Gastroesophageal sphincter (tissue), 4 donors: Measurements from ENCODE around the gene CACNG7. TPM values are rescaled to one million over a fixed set of nuclear protein-coding genes. Genes with fewer than 3 reads are reported as not detected.

Experiments used
- ATAC-seq: fragments of 150-250 bp; one replicate; pipeline ENCODE4 v1.9.1; 2016; ENCODE audit warnings: mild to moderate bottlenecking, moderate library complexity
- H3K27ac ChIP-seq, 4 donors: fragments of 200-600 bp; sonication (generic) in 3 of 4; 1 replicate in 3 of 4; 2 replicates in 1 of 4; pipeline ENCODE4 v1.5.1; 2016 to 2019
- H3K27me3 ChIP-seq: fragments of 200-600 bp; sonication (generic); one replicate; pipeline ENCODE4 v1.5.1; 2019
- H3K36me3 ChIP-seq, 2 donors: fragments of 200-600 bp; sonication (generic); one replicate each; pipeline ENCODE4 v1.5.1; 2019; ENCODE audit warnings: control low read depth in 1 of 2
- H3K4me1 ChIP-seq, 3 donors: fragments of 200-600 bp; sonication (generic); 1 replicate in 2 of 3; 2 replicates in 1 of 3; pipeline ENCODE4 v1.5.1; 2016 to 2019; ENCODE audit warnings: control low read depth in 2 of 3
- H3K4me3 ChIP-seq, 2 donors: fragments of 200-600 bp; sonication (generic); one replicate each; pipeline ENCODE4 v1.5.1; 2019; ENCODE audit warnings: mild to moderate bottlenecking in 1 of 2, moderate library complexity in 1 of 2
- H3K9me3 ChIP-seq, 3 donors: fragments of 200-600 bp; sonication (generic); one replicate each; pipeline ENCODE4 v1.5.1; 2017 to 2019; ENCODE audit warnings: control low read depth in 2 of 3
- EP300 ChIP-seq: sonication (generic); formaldehyde crosslinking; IDR thresholded peaks from one replicate; pipeline ENCODE4 v1.6.1; 2017; ENCODE audit warnings: antibody characterized with exemption, mild to moderate bottlenecking
- POLR2A ChIP-seq, 2 donors: fragments of 450-650 bp; IDR thresholded peaks; one replicate each; pipeline ENCODE4 v1.6.1; 2017; ENCODE audit warnings: antibody characterized with exemption in 2 of 2, mild to moderate bottlenecking in 2 of 2, moderate library complexity in 1 of 2
- POLR2AphosphoS5 ChIP-seq: sonication (generic); formaldehyde crosslinking; IDR thresholded peaks from one replicate; pipeline ENCODE4 v1.6.1; 2017; ENCODE audit warnings: antibody characterized with exemption
- whole genome bisulfite sequencing, 2 donors: methylation state at CpG; one replicate each; pipeline ENCODE4 v1.1.5; 2018; ENCODE audit warnings: low coverage in 1 of 2; 5-methylcytosine and 5-hydroxymethylcytosine counted together
- total RNA-seq, 4 donors: library from RNA; depleted of rRNA; stranded (reverse); fragments of >200 nt; gene quantifications; one replicate each; pipeline ENCODE4 v1.1.0, GENCODE V29; 2016
- TF ChIP-seq, protein P1 (sequence below), 4 experiments: fragments of 200-600 bp in 2 of 4; fragments of 450-650 bp in 2 of 4; sonication (generic) in 1 of 4; IDR thresholded peaks; one replicate each; pipeline ENCODE4 v1.5.1; 2017 to 2019; ENCODE audit warnings: antibody characterized with exemption in 4 of 4, mild to moderate bottlenecking in 2 of 4, moderate library complexity in 2 of 4

CACNG7 gene
- total RNA-seq, 4 donors from 2014 or later: not detected

DNA sequence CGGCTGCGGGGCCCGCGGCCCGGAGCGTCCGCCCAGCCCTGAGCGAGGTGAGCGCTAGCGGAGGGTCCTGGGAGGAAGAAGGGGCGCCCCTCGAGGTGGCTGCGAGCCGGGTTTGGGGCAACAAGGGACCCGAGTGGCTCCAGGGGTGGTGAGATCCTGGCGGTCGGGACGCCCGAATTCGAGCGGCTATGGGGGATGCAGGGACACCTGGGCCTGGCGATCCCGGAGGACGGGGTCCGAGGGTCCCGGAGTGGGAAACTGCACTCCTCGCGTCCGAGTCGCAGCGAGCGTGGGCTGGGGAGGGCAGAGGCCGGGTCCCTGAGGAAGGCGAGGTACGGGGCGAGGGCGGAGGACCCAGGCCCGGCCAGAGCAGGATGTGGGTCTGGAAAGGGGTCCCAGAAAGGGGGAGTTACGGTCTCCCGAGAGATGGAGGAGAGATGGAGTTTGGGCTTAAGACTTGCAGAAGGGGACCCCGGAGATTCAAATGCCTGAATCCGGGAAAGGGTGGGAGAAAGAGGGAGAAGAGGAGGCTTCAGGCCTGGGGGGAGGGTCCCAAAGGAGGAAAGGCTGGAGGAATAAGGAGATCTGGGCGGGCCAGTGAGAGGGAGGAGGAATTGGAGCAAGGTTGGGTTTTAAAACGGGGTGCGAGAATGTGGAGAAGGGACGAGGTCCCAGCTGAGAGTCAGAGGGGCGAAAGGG, 542 bp downstream of the CACNG7 start:
- H3K9me3 ChIP-seq: no peaks in the 10 kb centered on the region

DNA sequence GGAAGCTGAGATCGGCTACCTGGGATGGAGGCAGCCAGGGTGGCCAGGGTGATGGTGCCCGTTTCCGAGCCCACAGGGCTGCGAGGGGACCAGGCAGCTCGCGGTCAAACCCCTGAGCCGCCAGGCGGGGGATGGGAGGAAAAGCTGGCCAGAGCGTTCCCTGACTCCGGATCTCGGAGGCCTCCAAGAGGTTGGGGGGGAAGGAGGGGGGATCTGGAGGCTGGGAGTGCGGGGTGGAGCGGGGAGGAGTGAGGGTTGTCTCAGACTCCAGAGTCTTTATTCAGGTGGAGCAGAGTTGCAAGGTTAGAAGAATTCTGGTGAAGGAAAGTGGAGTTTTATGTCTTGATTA, 1.1 kb downstream of the CACNG7 start:
- 0 to 2% methylated on average over 4 to 6 of the region's 13 CpGs for WGBS, 2 donors
- H3K27me3 ChIP-seq: peaks cover 98% of the 10 kb centered on the region
- TF ChIP-seq, protein P1, sequence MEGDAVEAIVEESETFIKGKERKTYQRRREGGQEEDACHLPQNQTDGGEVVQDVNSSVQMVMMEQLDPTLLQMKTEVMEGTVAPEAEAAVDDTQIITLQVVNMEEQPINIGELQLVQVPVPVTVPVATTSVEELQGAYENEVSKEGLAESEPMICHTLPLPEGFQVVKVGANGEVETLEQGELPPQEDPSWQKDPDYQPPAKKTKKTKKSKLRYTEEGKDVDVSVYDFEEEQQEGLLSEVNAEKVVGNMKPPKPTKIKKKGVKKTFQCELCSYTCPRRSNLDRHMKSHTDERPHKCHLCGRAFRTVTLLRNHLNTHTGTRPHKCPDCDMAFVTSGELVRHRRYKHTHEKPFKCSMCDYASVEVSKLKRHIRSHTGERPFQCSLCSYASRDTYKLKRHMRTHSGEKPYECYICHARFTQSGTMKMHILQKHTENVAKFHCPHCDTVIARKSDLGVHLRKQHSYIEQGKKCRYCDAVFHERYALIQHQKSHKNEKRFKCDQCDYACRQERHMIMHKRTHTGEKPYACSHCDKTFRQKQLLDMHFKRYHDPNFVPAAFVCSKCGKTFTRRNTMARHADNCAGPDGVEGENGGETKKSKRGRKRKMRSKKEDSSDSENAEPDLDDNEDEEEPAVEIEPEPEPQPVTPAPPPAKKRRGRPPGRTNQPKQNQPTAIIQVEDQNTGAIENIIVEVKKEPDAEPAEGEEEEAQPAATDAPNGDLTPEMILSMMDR (IDR thresholded peaks at IDR 0.05): no peak
- no peak for TF ChIP-seq POLR2AphosphoS5
- TF ChIP-seq POLR2A (IDR thresholded peaks at IDR 0.05): no peak
- TF ChIP-seq EP300: no peak
- H3K36me3 ChIP-seq: no peaks in the 10 kb centered on the region
- ATAC-seq: no peak
- H3K4me3 ChIP-seq: no peak overlapping the region
- no peak overlapping the region for H3K27ac ChIP-seq
- H3K4me1 ChIP-seq: peaks cover 0 to 34% (median 12%) of the 10 kb centered on the region in 3 donors
- no peaks in the 10 kb centered on the region for H3K9me3 ChIP-seq

More for the DNA sequence above, 542 bp downstream of the CACNG7 start:
- ATAC-seq: no peak
- TF ChIP-seq, protein P1 (IDR thresholded peaks at IDR 0.05): no peak
- no peak for TF ChIP-seq POLR2A (IDR thresholded peaks at IDR 0.05)
- TF ChIP-seq POLR2AphosphoS5: no peak
- TF ChIP-seq EP300: no peak
- Histone ChIP-seq H3K36me3 (no peaks in the 10 kb centered on the region), H3K27ac (no peak overlapping the region), H3K27me3 (peaks cover 98% of the 10 kb centered on the region), H3K4me1 (peaks cover 0 to 34% (median 12%) of the 10 kb centered on the region in 3 donors), H3K4me3 (no peak overlapping the region)
- WGBS, 2 donors: 2 to 4% methylated on average over 8 to 21 of the region's 47 CpGs

DNA sequence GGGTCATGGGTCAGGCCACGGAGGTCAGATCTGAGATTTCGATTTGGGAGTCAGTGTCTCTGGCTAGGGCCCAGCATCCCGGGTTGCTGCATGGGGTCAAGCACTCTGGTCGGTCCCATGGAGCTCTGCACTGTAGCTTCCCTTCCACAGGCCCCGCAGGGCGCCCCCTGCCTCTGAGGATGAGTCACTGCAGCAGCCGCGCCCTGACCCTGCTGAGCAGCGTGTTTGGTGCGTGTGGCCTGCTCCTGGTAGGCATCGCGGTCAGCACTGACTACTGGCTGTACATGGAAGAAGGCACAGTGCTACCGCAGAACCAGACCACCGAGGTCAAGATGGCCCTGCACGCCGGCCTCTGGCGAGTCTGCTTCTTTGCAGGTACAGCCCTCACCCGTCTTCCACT, 3.6 kb downstream of the CACNG7 start:
- Histone ChIP-seq H3K27ac (no peak overlapping the region), H3K27me3 (peaks cover 94% of the 10 kb centered on the region), H3K4me3 (no peak overlapping the region), H3K4me1 (peaks cover 0 to 21% (median 12%) of the 10 kb centered on the region in 3 donors), H3K36me3 (no peaks in the 10 kb centered on the region), H3K9me3 (no peaks in the 10 kb centered on the region)
- TF ChIP-seq POLR2AphosphoS5 (no peak), POLR2A (IDR thresholded peaks at IDR 0.05) (no peak), EP300 (no peak)
- TF ChIP-seq, protein P1 (IDR thresholded peaks at IDR 0.05): no peak
- 75 to 100% methylated on average over 3 to 8 of the region's 18 CpGs for WGBS, 2 donors
- no peak for ATAC-seq

DNA sequence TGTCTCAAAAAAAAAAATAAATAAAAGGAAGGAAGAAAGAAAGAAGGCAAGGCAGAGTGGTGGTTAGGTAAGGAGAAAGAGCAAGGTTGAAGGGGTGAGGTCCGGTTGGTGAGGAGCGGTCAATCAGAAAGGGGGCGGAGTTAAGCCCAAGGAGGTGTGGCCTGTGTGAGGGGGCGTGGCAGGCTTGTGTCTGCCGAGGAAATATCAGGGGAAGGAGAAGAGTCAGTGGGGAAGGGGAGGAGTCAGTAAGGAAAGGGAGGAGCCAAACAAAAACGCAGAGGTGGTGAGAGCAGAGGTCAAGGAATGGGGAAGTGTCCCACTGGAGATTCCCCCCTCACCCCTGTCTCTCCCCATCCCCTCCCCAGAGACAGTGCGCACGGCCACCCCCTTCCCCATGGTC, 5.9 kb downstream of the CACNG7 start:
- no peak for ATAC-seq
- H3K27me3 ChIP-seq: peaks cover 85% of the 10 kb centered on the region

DNA sequence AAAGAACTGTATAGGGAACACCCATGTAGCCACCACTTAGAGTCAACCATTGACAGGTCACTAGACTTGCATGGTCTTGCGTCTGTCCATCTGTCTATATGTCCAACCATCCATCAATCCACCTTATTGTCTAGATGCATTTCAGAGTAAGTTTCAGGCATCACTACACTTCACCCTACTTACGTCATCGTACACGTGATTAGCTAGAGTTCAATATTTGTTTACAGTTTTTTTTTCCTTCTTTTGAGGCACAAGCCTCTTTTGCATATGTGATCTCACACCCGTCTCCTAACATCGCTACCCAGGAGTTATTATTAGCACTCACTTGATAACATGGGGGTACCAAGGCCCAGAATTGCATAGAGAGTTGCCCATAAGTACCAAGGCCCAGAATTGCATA, 6.9 kb downstream of the CACNG7 start:
- Histone ChIP-seq H3K36me3 (no peaks in the 10 kb centered on the region), H3K9me3 (no peaks in the 10 kb centered on the region), H3K27me3 (peaks cover 75% of the 10 kb centered on the region), H3K27ac (no peak overlapping the region), H3K4me3 (no peak overlapping the region), H3K4me1 (no peaks in the 10 kb centered on the region)
- ATAC-seq: no peak
- WGBS, 2 donors: 72 to 77% methylated on average over 4 to 6 of the region's 6 CpGs
- TF ChIP-seq EP300 (no peak), POLR2A (IDR thresholded peaks at IDR 0.05) (no peak), POLR2AphosphoS5 (no peak)
- TF ChIP-seq, protein P1 (IDR thresholded peaks at IDR 0.05): no peak

More for the DNA sequence above, 5.9 kb downstream of the CACNG7 start:
- H3K36me3 ChIP-seq: no peaks in the 10 kb centered on the region
- H3K9me3 ChIP-seq: no peaks in the 10 kb centered on the region
- WGBS, 2 donors: 51 to 59% methylated on average over 6 to 8 of the region's 8 CpGs
- H3K27ac ChIP-seq: no peak overlapping the region
- no peaks in the 10 kb centered on the region for H3K4me1 ChIP-seq
- TF ChIP-seq EP300: no peak
- H3K4me3 ChIP-seq: no peak overlapping the region
